Measurements from ENCODE around the gene EZH2.

Gene EZH2

DNA sequence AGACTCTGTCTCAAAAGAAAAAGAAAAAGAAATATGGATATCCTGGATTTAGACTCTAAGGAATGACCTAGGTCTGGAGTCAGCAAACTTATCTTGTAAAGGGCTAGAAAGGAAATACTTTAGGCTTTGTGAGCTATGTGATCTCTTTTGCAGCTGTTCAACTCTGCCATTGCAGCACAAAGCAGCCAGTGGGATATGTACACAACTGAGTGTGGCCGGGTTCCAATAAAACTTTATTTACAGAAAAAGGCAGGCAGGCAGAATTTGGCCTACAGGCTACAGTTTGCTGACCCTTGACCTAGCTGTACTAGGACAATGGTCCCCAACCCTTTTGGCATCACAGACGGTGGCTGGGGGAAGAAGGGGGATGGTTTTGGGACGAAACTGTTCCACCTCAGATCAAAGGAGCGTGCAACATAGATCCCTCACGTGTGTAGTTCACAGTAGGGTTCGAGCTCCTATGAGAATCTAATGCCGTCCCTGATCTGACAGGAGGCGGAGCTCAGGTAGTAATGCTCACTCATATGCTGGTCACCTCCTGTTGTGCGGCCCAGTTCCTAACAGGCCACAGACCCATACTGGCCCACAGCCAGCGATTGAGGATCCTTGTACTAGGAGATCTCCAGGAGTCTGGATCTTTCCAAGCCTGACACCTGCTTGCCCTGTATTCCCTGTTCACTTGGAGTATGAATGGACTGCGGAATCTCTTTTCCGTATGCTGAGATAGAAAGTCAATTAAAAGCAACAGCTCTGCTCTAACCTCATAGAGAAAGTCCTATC lies 122.4 kb downstream of the EZH2 start:
- no peak for DNase-seq
